ENCODE measurements around the gene CDC16. TPM values are rescaled to one million over a fixed set of nuclear protein-coding genes. Genes with fewer than 3 reads are reported as not detected.
"Not testable (repeated sequence)": the region's sequence is repeated elsewhere in the genome, so short reads cannot be mapped to it uniquely, and the experiment has no call there.

Gene CDC16
- total RNA-seq, 1 donor from 2014 or later, result 109 TPM

DNA sequence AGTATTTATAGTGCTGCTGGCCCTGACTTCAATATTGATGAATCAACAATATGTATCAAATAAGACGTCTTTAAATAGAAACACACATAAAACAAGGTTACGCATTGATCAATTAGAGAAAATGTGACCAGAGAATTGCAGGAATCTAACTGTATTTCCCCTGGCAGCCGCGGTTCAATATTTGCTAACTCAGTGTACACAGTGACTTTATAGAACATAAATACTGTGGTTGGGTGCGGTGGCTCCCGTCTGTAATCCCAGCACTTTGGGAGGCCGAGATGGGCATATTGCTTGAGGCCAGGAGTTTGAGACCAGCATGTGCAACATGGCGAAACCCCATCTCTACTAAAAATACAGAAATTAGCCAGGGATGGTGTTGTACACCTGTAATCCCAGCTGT, 23.9 kb downstream of the CDC16 start:
- Mint-ChIP-seq H3K36me3 (peaks cover 56% of the 10 kb centered on the region), H3K4me3 (no peak overlapping the region), H3K27ac (no peak overlapping the region), H3K4me1 (no peaks in the 10 kb centered on the region), H3K9me3 (no peaks in the 10 kb centered on the region), H3K27me3 (ENCODE audit: low read depth) (no peaks in the 10 kb centered on the region)
- no peak for DNase-seq (ENCODE audit: low spot score in 2 of 2, unreplicated experiment in 2 of 2)
- TF ChIP-seq, protein P1, sequence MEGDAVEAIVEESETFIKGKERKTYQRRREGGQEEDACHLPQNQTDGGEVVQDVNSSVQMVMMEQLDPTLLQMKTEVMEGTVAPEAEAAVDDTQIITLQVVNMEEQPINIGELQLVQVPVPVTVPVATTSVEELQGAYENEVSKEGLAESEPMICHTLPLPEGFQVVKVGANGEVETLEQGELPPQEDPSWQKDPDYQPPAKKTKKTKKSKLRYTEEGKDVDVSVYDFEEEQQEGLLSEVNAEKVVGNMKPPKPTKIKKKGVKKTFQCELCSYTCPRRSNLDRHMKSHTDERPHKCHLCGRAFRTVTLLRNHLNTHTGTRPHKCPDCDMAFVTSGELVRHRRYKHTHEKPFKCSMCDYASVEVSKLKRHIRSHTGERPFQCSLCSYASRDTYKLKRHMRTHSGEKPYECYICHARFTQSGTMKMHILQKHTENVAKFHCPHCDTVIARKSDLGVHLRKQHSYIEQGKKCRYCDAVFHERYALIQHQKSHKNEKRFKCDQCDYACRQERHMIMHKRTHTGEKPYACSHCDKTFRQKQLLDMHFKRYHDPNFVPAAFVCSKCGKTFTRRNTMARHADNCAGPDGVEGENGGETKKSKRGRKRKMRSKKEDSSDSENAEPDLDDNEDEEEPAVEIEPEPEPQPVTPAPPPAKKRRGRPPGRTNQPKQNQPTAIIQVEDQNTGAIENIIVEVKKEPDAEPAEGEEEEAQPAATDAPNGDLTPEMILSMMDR (IDR thresholded peaks at IDR 0.05; ENCODE audit: unreplicated experiment), result no peak

DNA sequence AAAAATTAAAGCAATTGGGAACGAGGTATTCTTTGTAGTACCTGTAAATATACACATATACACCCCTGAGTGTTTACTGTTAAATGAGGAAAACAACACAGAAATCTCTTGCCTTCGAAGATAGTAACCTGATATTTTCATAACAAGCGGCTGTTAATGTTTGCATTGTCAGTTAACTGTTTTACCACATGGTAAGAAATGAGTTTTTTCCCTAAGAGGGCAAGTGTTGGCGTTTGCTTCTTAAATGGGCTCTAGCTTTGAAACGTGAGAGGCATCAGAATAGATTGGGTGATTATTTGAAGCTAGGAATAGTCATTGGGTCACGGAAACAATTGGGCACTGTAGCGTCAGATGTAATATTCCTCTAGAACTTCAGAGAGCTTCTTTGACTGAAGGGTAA, 24.7 kb downstream of the CDC16 start:
- no peak overlapping the region for H3K27ac Mint-ChIP-seq
- H3K4me3 Mint-ChIP-seq, result no peak overlapping the region
- TF ChIP-seq, protein P1 (IDR thresholded peaks at IDR 0.05; ENCODE audit: unreplicated experiment), result no peak
- H3K9me3 Mint-ChIP-seq, result no peaks in the 10 kb centered on the region
- H3K27me3 Mint-ChIP-seq (ENCODE audit: low read depth), result no peaks in the 10 kb centered on the region
- H3K36me3 Mint-ChIP-seq, result peaks cover 56% of the 10 kb centered on the region
- DNase-seq (ENCODE audit: low spot score in 2 of 2, unreplicated experiment in 2 of 2), result no peak
- H3K4me1 Mint-ChIP-seq, result no peaks in the 10 kb centered on the region

DNA sequence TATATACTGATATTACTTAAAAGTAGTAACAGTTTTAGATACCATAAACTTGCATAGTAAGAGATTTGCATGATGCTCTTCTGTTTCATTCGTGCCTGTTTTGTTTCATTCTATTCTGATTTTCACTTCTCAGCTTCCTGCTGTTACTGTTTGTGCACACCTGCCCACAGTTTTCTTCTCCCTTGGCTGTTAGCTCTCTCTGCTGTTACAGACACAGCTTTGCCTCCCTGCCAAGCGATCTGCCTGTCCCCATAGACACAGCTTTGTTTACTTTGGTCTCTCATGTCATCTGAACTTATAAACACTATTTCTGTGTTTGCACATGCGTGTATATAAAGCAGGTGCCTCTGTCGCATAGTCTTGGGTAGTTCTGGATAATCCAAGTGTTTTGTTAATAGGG, 25.3 kb downstream of the CDC16 start:
- Mint-ChIP-seq H3K9me3 (no peaks in the 10 kb centered on the region), H3K27ac (no peak overlapping the region), H3K4me1 (no peaks in the 10 kb centered on the region), H3K36me3 (peaks cover 53% of the 10 kb centered on the region), H3K27me3 (ENCODE audit: low read depth) (no peaks in the 10 kb centered on the region), H3K4me3 (no peak overlapping the region)
- TF ChIP-seq, protein P1 (IDR thresholded peaks at IDR 0.05; ENCODE audit: unreplicated experiment), result no peak
- DNase-seq (ENCODE audit: low spot score in 2 of 2, unreplicated experiment in 2 of 2), result no peak

DNA sequence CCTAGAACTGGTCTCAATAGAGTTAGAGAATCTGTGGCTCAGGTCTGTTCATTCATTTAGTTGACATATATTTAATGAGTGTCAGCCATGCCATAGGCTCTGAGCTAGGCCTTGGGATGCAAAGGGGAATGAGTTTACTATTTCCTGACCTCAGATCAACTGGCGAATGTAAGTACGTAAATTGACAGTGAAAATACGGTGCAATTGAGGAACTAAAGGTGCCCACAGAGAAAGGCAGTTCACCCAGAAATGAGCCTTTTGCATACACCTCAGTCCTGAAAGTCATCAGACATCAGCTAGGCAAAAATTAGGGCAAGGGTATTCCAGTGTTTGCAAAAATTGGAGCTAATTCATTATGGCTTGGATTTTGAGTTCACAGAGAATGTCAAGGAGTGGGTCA, 26.1 kb downstream of the CDC16 start:
- TF ChIP-seq, protein P1 (IDR thresholded peaks at IDR 0.05; ENCODE audit: unreplicated experiment), result no peak
- Mint-ChIP-seq H3K27ac (no peak overlapping the region), H3K4me3 (no peak overlapping the region), H3K36me3 (peaks cover 54% of the 10 kb centered on the region), H3K9me3 (no peaks in the 10 kb centered on the region), H3K27me3 (ENCODE audit: low read depth) (no peaks in the 10 kb centered on the region), H3K4me1 (no peaks in the 10 kb centered on the region)
- DNase-seq (ENCODE audit: low spot score in 2 of 2, unreplicated experiment in 2 of 2), result no peak

DNA sequence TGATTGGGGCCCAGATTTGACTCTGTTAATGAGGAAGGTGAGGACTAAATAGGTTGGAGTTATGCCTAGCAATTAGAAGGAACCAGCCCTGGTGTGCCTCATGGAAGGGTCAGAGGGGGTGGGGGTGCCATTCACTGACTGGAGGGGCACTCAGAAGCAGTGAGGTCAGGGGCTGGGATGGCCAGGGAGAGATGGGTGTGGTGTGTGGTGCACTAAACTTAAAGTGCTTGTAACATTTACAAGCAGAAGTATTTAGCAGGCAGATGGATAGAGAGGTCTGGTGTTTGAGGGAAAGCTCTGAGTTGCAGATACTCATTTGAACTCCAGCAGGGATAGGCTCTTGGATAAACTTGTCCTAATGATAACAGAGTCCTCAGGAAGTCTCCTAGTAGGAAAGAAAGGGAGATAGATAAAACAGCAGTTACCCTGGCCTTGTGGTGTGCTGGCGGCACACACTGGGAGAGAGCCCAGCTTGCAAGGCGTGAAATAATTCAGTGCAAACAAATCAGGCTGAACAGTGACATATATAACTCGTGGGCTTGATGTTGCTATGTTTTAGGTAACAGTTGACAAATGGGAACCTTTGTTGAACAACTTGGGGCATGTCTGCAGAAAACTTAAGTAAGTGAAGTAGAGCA, 26.8 kb downstream of the CDC16 start:
- Mint-ChIP-seq H3K27ac (peak overlapping the region; percentile 13), H3K4me3 (no peak overlapping the region), H3K36me3 (peaks cover 55% of the 10 kb centered on the region), H3K9me3 (no peaks in the 10 kb centered on the region), H3K27me3 (ENCODE audit: low read depth) (no peaks in the 10 kb centered on the region), H3K4me1 (no peaks in the 10 kb centered on the region)
- TF ChIP-seq, protein P1 (IDR thresholded peaks at IDR 0.05; ENCODE audit: unreplicated experiment), result no peak
- DNase-seq (ENCODE audit: low spot score in 2 of 2, unreplicated experiment in 2 of 2), result no peak

DNA sequence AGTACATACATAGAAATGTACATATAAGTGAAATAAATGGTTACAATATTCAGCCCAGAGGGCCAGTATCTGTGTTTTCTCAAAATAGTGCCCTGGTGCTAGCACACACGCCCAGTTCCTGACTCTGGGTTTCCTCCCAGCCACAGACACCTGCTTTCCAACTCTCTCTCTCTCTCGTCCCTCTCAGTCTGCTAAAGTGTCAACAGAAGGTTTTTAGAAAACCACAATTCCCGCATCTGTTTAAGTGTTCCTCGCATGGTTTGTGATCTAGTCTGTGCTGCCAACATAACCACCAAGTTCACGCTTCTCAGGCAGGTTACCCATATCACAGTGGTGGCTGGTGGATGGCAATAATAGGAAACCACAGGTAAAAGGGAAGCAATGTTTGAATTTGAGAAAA, 28.9 kb downstream of the CDC16 start:
- Mint-ChIP-seq H3K36me3 (peaks cover 60% of the 10 kb centered on the region), H3K4me3 (no peak overlapping the region), H3K27me3 (ENCODE audit: low read depth) (no peaks in the 10 kb centered on the region), H3K9me3 (peaks cover 5% of the 10 kb centered on the region), H3K27ac (no peak overlapping the region), H3K4me1 (no peaks in the 10 kb centered on the region)
- TF ChIP-seq, protein P1 (IDR thresholded peaks at IDR 0.05; ENCODE audit: unreplicated experiment), result no peak
- no peak for DNase-seq (ENCODE audit: low spot score in 2 of 2, unreplicated experiment in 2 of 2)

DNA sequence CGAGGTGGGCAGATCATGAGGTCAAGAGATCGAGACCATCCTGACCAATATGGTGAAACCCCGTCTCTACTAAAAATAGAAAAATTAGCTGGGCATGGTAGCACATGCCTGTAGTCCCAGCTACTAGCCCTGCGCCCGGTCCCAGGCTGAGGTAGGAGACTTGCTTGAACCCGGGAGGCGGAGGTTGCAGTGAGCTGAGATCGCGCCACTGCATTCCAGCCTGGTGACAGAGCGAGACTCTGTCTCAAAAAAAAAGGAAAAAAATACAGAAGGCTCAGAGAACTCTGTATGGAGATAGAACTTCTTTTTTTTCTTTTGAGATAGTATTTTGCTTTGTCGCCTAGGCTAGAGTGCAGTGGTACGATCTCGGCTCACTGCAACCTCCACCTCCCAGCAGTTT, 29.6 kb downstream of the CDC16 start:
- H3K27me3 Mint-ChIP-seq (ENCODE audit: low read depth); H3K4me1 Mint-ChIP-seq; DNase-seq (ENCODE audit: low spot score in 2 of 2, unreplicated experiment in 2 of 2); H3K9me3 Mint-ChIP-seq; H3K27ac Mint-ChIP-seq; H3K4me3 Mint-ChIP-seq: not testable (repeated sequence)
- H3K36me3 Mint-ChIP-seq, result peaks cover 65% of the 10 kb centered on the region
